NCI-H345 (cell line): ENCODE data around the gene SELENON.

Source experiments
- DNase-seq: peaks from one replicate; lab custom pipeline; 2025; lab: John Stamatoyannopoulos, UW

Gene SELENON

DNA sequence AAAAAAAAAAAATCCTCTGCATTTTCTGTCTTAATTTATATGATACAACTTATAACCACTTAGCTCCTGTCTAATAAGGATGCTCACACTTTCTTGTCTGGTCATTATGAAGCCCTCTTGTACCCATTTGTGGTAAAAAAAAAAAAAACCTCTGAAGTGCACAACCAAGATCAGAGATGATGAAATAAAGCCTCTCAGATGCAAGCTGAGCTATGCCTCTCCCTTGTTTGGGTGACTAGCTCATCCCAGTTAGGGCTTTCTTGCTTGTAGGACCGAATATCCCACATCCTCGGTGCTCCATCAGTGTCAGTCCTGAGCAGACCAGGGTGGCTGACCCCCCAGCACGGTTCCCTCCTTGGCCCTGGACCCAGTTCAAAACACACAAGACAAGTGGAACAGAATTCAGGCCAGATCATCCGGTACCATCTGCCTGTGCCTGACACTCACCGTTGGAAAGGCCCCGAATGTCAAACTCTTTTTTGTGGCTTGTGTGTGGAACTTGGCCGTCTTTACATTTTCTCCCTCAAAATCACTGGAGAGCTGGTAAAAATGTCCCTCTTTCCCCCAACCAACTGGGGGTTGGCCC lies 6.3 kb upstream of the SELENON start:
- no peak for DNase-seq

DNA sequence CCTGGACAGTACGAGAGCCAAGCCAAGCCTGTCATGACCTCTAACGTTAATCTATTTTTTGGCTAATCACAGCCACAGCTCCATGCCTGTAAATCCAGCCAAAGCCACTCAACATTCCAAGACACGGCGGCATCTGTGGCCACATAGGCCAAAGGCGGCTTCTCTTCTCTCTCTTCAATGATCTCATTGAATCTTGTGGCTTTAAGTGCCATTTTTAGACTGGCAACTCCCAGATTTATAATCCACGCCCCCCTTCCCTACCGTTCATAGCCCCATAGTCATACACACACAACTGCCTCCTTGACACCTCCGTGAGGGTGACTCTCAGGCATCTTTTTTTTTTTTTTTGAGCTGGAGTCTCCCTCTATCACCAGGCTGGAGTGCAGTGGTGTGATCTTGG lies 5.7 kb upstream of the SELENON start:
- no peak for DNase-seq

DNA sequence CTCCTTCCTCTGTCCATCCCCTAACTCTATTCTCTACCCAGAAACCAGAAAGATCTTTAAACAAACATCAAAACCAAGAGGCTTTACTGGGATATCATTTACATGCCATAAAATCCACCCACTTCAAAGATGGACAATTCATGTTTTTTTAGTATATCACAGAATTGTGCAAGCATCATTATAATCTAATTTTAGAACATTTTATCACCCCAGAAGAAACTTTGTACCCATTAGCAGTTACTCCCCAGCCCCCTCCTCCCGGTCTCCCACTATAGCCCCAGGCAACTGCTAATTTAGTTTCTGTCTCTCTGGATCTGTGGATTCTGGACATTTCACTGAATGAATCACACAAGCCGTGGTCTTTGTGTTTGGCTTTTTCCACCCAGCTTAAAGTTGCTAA lies 4.8 kb upstream of the SELENON start:
- DNase-seq = no peak

GRCh38 chr1:25795946-25796810 lies 3.8 kb upstream of the SELENON start:
- peak; percentile 84 for DNase-seq

DNA sequence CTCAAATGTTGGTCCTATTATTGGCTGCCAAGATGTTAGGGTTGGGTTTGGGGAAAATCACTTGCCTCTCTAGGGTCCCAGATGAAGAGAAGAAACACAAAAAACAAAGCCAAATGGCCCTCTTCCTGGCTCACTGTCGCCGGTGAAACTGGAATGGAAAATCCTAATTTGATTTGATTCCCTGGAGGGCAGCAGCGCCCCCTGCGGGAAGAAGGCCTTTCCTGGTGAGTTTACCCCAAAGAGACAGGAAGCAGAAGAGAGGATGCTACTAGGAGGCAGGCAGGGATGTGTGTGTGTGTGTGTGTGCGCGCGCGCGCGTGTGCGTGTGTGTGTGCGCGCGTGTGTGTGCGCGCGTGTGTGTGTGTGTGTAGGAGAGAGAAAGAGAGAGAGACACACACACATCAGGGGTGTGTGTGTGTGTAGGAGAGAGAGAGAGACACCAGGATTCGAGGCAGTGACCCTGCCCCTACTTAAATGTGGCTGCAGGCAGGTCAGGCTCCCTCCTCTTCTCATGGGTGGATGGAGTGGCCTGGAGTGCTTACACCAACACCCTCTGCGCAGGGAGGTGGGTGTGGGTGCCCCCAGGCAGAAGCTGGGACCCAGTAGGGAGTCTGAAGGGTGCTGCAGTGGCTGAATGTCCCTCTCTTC lies 3.1 kb upstream of the SELENON start:
- peak; percentile 87 for DNase-seq

DNA sequence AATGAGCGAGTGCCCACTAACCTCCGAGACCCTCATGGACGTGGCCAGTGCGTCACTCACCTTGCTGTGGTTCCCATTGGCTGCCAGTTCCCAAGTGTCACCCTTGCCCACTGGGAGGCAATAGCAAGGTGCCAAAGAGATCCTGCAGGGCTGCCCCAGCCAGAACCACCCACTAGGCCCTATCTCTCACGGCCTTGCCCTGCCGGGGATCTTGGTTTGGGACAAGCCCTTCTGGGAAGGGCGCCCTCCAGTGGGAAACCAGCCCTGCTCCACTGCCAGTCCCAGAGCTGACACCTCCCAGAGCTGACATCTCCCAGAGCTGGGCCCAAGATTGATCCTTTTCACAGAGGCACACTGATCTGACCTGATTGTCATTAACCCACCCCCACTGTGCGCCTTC lies 2.1 kb upstream of the SELENON start:
- no peak for DNase-seq

DNA sequence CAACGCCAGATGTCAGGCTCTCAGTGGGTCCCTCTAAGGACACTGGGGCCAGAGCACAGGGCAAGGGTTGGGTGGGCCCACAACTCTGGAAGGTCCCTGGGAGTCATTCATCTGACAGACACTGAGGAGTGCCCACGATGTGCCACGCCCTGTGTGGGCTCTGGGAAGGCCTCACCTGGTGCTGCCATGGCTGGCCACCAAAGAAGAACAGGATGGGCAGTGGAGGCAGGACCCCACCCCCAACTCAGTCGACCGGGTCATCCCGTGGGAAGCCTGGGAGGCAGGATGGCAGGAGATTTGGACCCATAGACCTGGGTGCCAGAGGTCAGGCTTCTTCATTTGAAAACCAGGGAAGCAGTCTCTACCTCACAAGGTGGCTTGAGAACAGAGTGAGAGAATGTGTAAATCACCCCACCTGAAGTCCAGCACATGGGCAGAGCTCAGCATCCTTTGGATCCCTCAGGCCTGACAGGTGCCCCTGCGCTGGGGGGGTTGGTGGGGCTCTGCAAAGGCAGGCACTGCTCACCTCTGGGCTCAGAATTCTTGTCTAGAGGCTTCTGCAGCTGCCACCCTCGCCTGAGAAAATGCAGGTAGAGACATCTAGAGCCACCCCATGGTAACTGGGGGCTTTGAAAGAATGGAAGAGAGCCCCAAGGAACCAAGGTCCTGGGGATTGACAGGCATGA lies 1.2 kb upstream of the SELENON start:
- DNase-seq = no peak

- DNase-seq = no peak
These were observed 550 bp upstream of the SELENON start for GRCh38 chr1:25799352-25799934.

- DNase-seq = no peak
These were observed 847 bp downstream of the SELENON start for GRCh38 chr1:25800703-25801377.

- DNase-seq = no peak
These were observed 2.9 kb downstream of the SELENON start for GRCh38 chr1:25802915-25803314.

GRCh38 chr1:25803368-25803767 lies 3.4 kb downstream of the SELENON start:
- no peak for DNase-seq

DNA sequence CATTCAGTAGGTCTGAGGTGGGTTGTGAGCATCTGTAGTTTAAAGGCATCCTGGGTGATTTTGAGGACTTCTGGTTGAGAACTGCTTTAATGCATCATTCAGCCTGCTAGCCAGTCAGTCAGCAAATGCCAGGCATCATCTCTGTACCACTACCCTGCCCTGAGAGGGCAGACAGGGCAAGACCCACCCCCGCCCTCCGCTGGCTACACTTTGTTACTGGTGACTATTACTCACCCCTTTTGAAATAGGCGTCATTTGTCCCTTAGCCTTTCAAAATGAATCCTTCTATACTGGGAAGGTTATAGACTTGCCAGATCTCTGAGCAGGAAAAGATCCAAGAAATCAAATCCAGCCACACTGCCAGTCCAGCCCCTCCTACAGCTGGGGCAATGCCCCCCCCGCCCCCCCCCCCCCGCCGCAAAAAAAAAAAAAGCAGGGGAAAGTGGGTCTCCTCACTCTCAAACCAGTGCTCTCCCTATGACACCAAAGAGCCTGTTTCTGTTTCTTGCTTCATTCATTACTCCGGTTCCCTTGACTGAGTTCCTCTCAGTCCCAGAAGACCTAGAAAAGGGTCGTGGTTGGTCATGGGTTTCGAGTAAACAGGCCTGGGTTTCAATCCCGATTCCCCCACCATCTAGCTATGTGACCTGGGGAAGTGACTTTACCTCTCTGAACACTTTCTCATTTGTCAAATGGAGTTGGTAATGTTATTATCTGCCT lies 4.4 kb downstream of the SELENON start:
- DNase-seq = no peak

DNA sequence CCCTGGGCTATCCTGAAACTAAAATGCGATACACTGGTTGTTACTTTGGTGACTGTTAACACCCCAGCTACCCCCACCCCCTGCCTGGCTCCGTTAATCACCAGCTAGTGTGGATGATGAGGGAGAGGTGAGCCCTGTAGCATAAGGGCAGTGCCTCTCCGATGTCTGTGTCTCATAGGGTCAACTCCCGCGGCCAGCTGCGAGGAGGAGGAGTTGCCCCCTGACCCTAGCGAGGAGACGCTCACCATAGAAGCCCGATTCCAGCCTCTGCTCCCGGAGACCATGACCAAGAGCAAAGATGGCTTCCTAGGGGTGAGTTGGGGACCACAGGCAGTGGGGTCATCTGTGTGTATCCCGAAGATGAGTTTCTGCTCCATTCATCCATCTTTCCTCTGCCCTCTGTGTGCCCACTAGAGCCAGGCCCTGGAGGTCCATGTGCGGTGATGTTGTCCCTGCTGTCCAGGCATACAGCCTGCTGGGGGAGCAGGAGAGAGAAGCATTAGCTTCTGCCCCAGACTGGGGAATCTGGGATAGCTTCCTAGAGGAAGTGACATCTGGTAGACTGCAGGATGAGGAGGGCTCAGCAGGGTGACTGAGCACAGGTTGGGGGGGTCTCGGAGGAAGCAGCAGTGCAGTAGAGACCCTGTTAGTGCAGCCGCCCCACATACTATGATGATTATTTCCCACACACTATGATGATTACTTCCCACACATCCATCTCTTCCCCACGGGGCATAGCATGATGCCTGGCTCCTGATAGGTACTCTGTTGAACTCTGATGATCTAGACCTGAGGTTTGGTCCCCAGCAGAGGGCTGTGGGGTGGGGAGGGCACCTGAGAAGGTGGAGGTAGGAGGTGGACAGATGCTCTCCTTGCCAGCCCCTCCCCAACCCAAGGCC lies 5.2 kb downstream of the SELENON start:
- DNase-seq = no peak

DNA sequence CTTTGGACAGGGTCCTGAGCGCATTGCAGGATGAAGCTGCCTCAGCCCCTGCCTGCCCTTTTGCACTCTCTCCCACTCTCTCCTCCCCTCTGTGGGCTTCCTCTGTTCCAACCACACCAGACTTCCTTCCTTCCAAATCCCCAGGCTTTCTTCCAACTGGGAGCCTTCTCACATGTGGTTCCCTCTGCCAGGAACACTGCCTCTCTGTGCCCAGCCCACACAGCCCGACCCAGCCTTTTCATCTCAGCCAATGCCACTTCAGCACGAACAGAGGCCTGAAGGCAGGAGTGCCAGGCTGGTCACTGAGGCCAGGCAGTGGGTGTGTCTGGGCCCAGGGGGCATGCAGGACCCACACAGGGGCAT lies 5.9 kb downstream of the SELENON start:
- DNase-seq = no peak

DNA sequence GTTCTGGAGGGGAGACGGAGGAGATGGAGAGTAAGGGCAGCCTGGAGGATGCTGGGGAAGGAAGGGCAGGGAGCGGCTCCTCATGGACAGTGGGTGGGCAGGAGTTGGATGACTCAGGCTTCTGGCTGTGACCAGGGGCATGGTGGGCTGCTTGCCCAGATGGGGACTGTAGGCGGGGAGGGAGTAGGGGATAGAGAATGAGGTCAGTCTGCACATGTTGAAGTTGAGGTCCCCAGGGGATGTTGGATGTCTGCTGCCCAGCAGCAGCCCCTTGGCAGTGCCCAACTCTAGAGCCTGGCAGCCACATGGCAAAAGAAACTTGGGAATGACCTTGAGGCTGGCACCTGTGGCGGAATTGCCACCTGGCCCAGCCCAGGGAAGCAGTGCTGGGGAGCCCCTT lies 6.4 kb downstream of the SELENON start:
- no peak for DNase-seq

DNA sequence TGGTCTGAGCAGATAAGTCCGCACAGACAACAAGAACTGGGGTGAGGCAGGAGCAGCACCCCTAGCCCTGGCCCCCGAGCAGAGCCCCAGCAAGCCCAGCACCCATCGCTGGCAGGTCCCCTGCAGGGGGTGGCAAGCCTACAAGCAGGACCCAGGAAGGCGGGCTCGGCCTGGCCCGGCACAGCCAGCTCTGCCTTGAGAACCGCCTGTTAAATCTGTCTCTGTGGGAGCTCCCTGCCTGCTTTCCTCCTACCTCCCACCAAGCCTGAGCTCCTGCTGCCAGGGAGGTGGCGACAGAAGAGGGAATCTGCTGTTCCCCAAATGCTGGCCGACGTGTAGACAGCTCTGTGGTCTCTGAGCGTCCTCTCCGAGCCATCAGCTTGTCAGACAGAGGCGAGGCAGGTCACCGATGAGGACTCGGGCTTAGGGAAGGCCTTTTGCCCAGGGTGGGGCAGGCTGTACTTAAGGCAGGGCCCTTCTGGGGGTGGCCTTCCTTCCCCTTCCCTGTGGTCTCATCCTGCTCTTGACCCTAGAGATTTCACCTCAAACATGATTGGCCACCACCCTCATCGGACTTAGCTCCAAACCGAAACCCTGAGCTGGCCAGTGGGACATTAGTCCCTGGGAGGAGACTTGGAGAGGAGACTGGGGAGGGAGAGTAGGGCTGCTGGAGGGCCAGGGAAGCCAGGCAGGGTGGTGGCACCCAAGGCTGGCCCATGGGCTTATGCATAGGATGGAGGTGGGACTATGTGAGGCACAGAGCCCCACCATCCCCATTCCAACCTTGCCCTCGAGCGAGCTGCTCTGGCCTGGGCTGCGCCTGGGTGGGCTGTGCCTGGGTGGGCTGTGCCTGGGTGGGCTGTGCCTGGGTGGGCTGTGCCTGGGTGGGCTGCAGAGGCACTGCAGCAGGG lies 7.7 kb downstream of the SELENON start:
- DNase-seq = no peak

GRCh38 chr1:25808481-25809244 lies 8.7 kb downstream of the SELENON start:
- no peak for DNase-seq

GRCh38 chr1:25809283-25809926 lies 9.4 kb downstream of the SELENON start:
- DNase-seq = no peak
